ENCODE measurements around the gene CTNNA3. TPM values are rescaled to one million over a fixed set of nuclear protein-coding genes. Genes with fewer than 3 reads are reported as not detected.
A peak's percentile ranks its signal among the peaks of the same experiment; 100 is the strongest.

Gene CTNNA3
- total and polyA plus RNA-seq, 2 donors from 2014 or later: 0.45 to 0.72 TPM

DNA sequence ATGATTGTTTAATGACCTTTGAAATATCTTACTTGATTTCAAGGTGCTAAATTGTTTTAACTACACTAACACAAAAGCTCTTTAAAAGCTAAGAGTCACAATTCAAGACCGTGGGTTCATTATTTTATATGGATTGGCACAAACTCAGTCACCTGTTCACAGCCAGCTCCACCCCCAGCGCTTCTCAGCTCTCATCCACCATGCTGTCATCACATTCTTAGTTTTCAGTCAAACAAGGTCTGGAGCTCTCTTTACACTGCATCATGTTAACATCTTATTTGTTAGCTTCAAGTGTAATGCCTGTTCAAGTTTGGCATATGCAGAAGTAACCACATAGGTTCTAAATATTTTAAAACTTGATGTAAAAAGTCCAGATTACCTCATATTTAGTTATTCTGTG is 951.1 kb downstream of the CTNNA3 start:
- DNase-seq (no peak), FAIRE-seq (no peak)
- no peaks in the 10 kb centered on the region for H3K27me3 ChIP-seq (ENCODE audit: control insufficient read depth, insufficient read depth, low read length)
- no peak overlapping the region for H3K9ac ChIP-seq (ENCODE audit: low read length in 3 of 3)
- TF ChIP-seq, protein P1, sequence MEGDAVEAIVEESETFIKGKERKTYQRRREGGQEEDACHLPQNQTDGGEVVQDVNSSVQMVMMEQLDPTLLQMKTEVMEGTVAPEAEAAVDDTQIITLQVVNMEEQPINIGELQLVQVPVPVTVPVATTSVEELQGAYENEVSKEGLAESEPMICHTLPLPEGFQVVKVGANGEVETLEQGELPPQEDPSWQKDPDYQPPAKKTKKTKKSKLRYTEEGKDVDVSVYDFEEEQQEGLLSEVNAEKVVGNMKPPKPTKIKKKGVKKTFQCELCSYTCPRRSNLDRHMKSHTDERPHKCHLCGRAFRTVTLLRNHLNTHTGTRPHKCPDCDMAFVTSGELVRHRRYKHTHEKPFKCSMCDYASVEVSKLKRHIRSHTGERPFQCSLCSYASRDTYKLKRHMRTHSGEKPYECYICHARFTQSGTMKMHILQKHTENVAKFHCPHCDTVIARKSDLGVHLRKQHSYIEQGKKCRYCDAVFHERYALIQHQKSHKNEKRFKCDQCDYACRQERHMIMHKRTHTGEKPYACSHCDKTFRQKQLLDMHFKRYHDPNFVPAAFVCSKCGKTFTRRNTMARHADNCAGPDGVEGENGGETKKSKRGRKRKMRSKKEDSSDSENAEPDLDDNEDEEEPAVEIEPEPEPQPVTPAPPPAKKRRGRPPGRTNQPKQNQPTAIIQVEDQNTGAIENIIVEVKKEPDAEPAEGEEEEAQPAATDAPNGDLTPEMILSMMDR (IDR thresholded peaks at IDR 0.05; ENCODE audit: borderline replicate concordance, extremely low read depth, insufficient read depth): no peak
- intact Hi-C loops (cut with DNase I): no loop called here
- H3K9me3 ChIP-seq (ENCODE audit: control insufficient read depth in 2 of 3, insufficient read depth in 1 of 3, low read length in 3 of 3): peaks cover 0 to 2% (median 0%) of the 10 kb centered on the region in 3 donors
- H3K27ac ChIP-seq (ENCODE audit: low read depth in 2 of 2, low read length in 2 of 2): no peak overlapping the region
- H3K36me3 ChIP-seq (ENCODE audit: control insufficient read depth in 2 of 3, insufficient read depth in 3 of 3, low read length in 3 of 3): no peaks in the 10 kb centered on the region
- no peak overlapping the region for H3K4me3 ChIP-seq (ENCODE audit: low read length in 3 of 3)
- no peaks in the 10 kb centered on the region for H3K4me1 ChIP-seq (ENCODE audit: control insufficient read depth in 2 of 3, insufficient read depth in 2 of 3, low read depth in 1 of 3, low read length in 3 of 3)

GRCh38 chr10:66737241-66737640 is 958.8 kb downstream of the CTNNA3 start:
- no peak overlapping the region for H3K9ac ChIP-seq (ENCODE audit: low read length in 3 of 3)
- H3K9me3 ChIP-seq (ENCODE audit: control insufficient read depth in 2 of 3, insufficient read depth in 1 of 3, low read length in 3 of 3): peaks cover 0 to 1% (median 0%) of the 10 kb centered on the region in 3 donors
- no peaks in the 10 kb centered on the region for H3K27me3 ChIP-seq (ENCODE audit: control insufficient read depth, insufficient read depth, low read length)
- FAIRE-seq: no peak
- no peak for DNase-seq
- TF ChIP-seq, protein P1 (IDR thresholded peaks at IDR 0.05; ENCODE audit: borderline replicate concordance, extremely low read depth, insufficient read depth): no peak
- no peaks in the 10 kb centered on the region for H3K36me3 ChIP-seq (ENCODE audit: control insufficient read depth in 2 of 3, insufficient read depth in 3 of 3, low read length in 3 of 3)
- H3K27ac ChIP-seq (ENCODE audit: low read depth in 2 of 2, low read length in 2 of 2): no peak overlapping the region
- intact Hi-C loops (cut with DNase I): no loop called here
- H3K4me3 ChIP-seq (ENCODE audit: low read length in 3 of 3): no peak overlapping the region
- no peaks in the 10 kb centered on the region for H3K4me1 ChIP-seq (ENCODE audit: control insufficient read depth in 2 of 3, insufficient read depth in 2 of 3, low read depth in 1 of 3, low read length in 3 of 3)

DNA sequence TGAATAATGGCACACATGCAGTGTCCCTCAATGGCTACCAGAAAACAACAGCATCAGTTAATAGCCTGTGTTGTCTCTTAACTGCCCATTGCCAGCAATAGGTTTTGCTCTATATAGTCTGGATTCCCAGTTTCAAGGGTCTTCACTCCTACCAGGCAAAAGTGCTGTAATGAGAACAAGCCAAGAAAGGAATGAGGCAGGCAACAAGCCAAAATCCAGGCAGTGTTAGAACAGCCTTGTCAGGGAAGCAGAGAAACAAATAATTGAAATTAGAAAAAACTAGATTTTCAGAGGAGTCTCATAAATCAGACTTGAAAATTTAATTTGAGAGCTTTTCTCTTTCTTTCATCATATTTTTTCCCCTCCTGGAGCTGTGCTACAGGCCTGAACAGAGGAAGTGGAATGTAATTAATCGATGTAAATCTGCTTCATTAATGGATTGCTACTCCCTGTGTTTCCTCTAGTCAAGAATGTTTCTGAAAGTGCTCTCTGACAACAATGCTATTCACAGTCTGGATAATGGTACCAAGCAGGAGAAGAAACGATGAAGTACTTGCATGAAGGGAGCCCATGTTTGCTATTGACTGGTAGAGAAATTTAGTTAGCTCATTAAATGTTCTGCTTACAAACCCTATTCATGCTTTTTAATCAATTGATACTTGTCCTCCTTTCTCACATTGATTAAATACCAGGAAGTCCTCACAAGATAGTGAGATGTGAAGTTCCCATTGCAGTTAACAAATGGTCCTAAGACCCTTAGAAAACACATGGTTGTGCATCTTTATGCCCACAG is 972.2 kb downstream of the CTNNA3 start:
- Histone ChIP-seq H3K36me3 (ENCODE audit: control insufficient read depth in 2 of 3, insufficient read depth in 3 of 3, low read length in 3 of 3) (no peaks in the 10 kb centered on the region), H3K9ac (ENCODE audit: low read length in 3 of 3) (no peak overlapping the region), H3K9me3 (ENCODE audit: control insufficient read depth in 2 of 3, insufficient read depth in 1 of 3, low read length in 3 of 3) (no peaks in the 10 kb centered on the region), H3K4me3 (ENCODE audit: low read length in 3 of 3) (no peak overlapping the region), H3K4me1 (ENCODE audit: control insufficient read depth in 2 of 3, insufficient read depth in 2 of 3, low read depth in 1 of 3, low read length in 3 of 3) (no peaks in the 10 kb centered on the region), H3K27ac (ENCODE audit: low read depth in 2 of 2, low read length in 2 of 2) (no peak overlapping the region), H3K27me3 (ENCODE audit: control insufficient read depth, insufficient read depth, low read length) (no peaks in the 10 kb centered on the region)
- DNase-seq (peak in 1 of 5 donors; percentile 39), FAIRE-seq (no peak)
- intact Hi-C loops (cut with DNase I): no loop called here
- TF ChIP-seq, protein P1 (IDR thresholded peaks at IDR 0.05; ENCODE audit: borderline replicate concordance, extremely low read depth, insufficient read depth): no peak

Data from kidney (tissue), 14 donors.